22Rv1 (cell line): ENCODE results near the gene RAP1A.

Experiments used
- H3K27ac ChIP-seq: fragments of 450-650 bp; 2 replicates; pipeline ENCODE4 v1.5.1; 2017
- ZFX ChIP-seq: fragments of 450-650 bp; IDR thresholded peaks from 2 replicates; pipeline ENCODE4 v1.6.1; 2017; ENCODE audit warnings: antibody characterized with exemption, borderline replicate concordance
- TF ChIP-seq, protein P1 (sequence below): fragments of 450-650 bp; IDR thresholded peaks from 2 replicates; pipeline ENCODE4 v1.5.1; 2017; ENCODE audit warnings: mild to moderate bottlenecking

The RAP1A gene

DNA sequence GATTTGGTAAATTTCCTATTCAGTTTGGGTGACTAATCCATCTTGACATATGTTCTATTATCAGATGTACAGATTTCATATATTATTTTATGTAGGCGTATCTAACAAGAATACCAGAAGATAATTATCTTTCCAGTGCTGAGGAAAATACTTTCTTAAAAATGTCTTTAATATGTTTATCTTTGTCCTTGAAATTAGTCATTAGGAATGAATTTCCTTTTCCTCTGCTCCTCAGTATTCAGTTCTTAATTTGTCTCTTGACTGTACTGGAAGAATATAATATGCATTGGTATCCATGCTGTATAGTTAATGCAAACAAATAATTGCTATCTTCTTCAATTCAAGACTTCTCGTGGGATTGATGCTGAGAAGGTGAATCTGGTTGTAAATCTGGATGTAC is 142.7 kb downstream of the RAP1A start:
- no peak overlapping the region for H3K27ac ChIP-seq
- TF ChIP-seq ZFX = no peak
- TF ChIP-seq, protein P1, sequence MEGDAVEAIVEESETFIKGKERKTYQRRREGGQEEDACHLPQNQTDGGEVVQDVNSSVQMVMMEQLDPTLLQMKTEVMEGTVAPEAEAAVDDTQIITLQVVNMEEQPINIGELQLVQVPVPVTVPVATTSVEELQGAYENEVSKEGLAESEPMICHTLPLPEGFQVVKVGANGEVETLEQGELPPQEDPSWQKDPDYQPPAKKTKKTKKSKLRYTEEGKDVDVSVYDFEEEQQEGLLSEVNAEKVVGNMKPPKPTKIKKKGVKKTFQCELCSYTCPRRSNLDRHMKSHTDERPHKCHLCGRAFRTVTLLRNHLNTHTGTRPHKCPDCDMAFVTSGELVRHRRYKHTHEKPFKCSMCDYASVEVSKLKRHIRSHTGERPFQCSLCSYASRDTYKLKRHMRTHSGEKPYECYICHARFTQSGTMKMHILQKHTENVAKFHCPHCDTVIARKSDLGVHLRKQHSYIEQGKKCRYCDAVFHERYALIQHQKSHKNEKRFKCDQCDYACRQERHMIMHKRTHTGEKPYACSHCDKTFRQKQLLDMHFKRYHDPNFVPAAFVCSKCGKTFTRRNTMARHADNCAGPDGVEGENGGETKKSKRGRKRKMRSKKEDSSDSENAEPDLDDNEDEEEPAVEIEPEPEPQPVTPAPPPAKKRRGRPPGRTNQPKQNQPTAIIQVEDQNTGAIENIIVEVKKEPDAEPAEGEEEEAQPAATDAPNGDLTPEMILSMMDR = no peak
